HG02642 (cell line): ENCODE results near the gene AGT.

Experiments used
- ATAC-seq: cut with Tn5 transposase; IDR thresholded peaks from one replicate; pipeline ENCODE4 v1.9.1; 2021; ENCODE audit warnings: mild to moderate bottlenecking; ENCODE audit not compliant: unreplicated experiment, poor library complexity

Gene AGT

GRCh38 chr1:230713915-230714764, at the start of gene AGT:
AGT (minus strand) TSS chr1:230714122; CDS start chr1:230710823, 3,299 bp downstream.
- ATAC-seq, result no peak

- ATAC-seq, result no peak
These were observed 47.7 kb upstream of the AGT start for GRCh38 chr1:230761443-230762167.

- ATAC-seq, result no peak
These were observed 46.5 kb upstream of the AGT start for GRCh38 chr1:230760360-230760827.

GRCh38 chr1:230759369-230760065, 45.6 kb upstream of the AGT start:
- no peak for ATAC-seq

- ATAC-seq, result no peak
These were observed 44.9 kb upstream of the AGT start for GRCh38 chr1:230758709-230759368.

GRCh38 chr1:230757856-230758708, 44.2 kb upstream of the AGT start:
- no peak for ATAC-seq

GRCh38 chr1:230754796-230755195, 40.9 kb upstream of the AGT start:
- no peak for ATAC-seq

GRCh38 chr1:230753586-230754251, 39.8 kb upstream of the AGT start:
- no peak for ATAC-seq

GRCh38 chr1:230753191-230753585, 39.3 kb upstream of the AGT start:
- no peak for ATAC-seq

- no peak for ATAC-seq
These were observed 38.5 kb upstream of the AGT start for GRCh38 chr1:230752407-230752806.

- no peak for ATAC-seq
These were observed 37.2 kb upstream of the AGT start for GRCh38 chr1:230750986-230751625.

- ATAC-seq, result no peak
These were observed 36.7 kb upstream of the AGT start for GRCh38 chr1:230750576-230750975.

- ATAC-seq, result no peak
These were observed 35.7 kb upstream of the AGT start for GRCh38 chr1:230749635-230750034.

GRCh38 chr1:230749150-230749549, 35.2 kb upstream of the AGT start:
- no peak for ATAC-seq

- no peak for ATAC-seq
These were observed 34.2 kb upstream of the AGT start for GRCh38 chr1:230747890-230748800.

- no peak for ATAC-seq
These were observed 33.3 kb upstream of the AGT start, which contains the start of gene CAPN9 for GRCh38 chr1:230747127-230747730. CAPN9 (plus strand) TSS chr1:230747388; CDS start chr1:230747497, 109 bp downstream.

- ATAC-seq, result no peak
These were observed 32.7 kb upstream of the AGT start for GRCh38 chr1:230746617-230747016.
